Measurements from ENCODE around the gene ADAMTSL4. TPM values are rescaled to one million over a fixed set of nuclear protein-coding genes. Genes with fewer than 3 reads are reported as not detected.

ADAMTSL4 gene
- total RNA-seq, 1 experiment from 2014 or later, result not detected

DNA sequence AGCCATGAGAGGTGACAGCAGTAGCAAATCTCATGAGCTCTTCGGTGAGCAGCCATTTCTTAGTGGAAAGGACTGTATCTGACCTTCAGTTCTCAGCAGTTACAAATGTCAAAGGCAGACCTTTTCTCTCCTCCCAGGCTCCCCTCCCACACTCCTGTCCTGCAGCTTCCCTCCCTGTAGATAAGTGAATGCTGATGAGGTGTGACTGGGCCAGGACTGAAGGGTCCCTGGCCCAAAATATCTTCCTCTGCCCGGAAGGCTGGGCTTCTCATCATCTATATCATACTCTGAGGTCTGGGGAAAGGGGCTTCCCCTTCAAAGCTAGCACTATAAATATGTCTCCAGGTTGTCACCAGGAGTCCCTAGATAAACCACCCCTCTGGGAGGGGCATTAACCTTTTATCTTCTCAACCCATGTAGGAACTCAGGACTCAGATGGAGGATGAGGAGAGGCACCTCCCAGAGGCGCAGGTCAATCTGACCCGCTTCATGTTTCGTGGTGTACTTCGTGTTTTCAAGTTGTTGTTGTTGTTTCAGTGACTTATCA lies 3.6 kb upstream of the ADAMTSL4 start:
- no peak for DNase-seq
- H3K27me3 ChIP-seq, result no peaks in the 10 kb centered on the region
- no peak overlapping the region for H3K4me3 ChIP-seq

GRCh38 chr1:150546294-150546937 lies 2.8 kb upstream of the ADAMTSL4 start:
- Histone ChIP-seq H3K4me3 (no peak overlapping the region), H3K9me3 (replicated peaks) (no peaks in the 10 kb centered on the region), H3K36me3 (no peaks in the 10 kb centered on the region), H3K4me1 (peaks cover 9% of the 10 kb centered on the region; the same call in 1 of the 2 replicates), H3K27me3 (no peaks in the 10 kb centered on the region), H3K27ac (no peak overlapping the region)
- no peak for DNase-seq

More for the DNA sequence above, 3.6 kb upstream of the ADAMTSL4 start:
- no peaks in the 10 kb centered on the region for H3K36me3 ChIP-seq
- H3K9me3 ChIP-seq (replicated peaks), result no peaks in the 10 kb centered on the region
- peaks cover 9% of the 10 kb centered on the region; the same call in 1 of the 2 replicates for H3K4me1 ChIP-seq
- H3K27ac ChIP-seq, result no peak overlapping the region

DNA sequence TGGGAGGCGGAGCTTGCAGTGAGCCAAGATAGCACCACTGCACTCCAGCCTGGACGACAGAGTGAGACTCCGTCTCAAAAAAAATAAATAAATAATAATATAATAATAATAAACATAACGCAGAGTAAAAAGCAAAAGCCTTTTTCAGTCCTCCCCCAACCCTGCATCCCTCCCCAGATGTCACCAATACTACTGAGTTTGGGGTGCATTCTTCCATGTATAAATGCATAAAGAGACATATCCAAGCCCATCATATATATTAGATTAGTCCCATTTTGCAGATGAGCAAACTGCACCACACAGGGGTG lies 930 bp upstream of the ADAMTSL4 start:
- Histone ChIP-seq H3K36me3 (no peaks in the 10 kb centered on the region), H3K9me3 (replicated peaks) (no peaks in the 10 kb centered on the region), H3K27ac (no peak overlapping the region), H3K4me3 (peak overlapping the region; percentile 48), H3K27me3 (no peaks in the 10 kb centered on the region), H3K4me1 (peaks cover 15% of the 10 kb centered on the region; the same call in 1 of the 2 replicates)
- no peak for DNase-seq

GRCh38 chr1:150549496-150550221 lies 451 bp downstream of the ADAMTSL4 start:
- no peak for DNase-seq
- Histone ChIP-seq H3K9me3 (replicated peaks) (no peaks in the 10 kb centered on the region), H3K36me3 (no peaks in the 10 kb centered on the region), H3K27me3 (no peaks in the 10 kb centered on the region), H3K4me3 (no peak overlapping the region), H3K27ac (no peak overlapping the region), H3K4me1 (peaks cover 6% of the 10 kb centered on the region; the same call in 1 of the 2 replicates)

GRCh38 chr1:150550222-150551050 lies 1.2 kb downstream of the ADAMTSL4 start:
- H3K27ac ChIP-seq, result no peak overlapping the region

DNA sequence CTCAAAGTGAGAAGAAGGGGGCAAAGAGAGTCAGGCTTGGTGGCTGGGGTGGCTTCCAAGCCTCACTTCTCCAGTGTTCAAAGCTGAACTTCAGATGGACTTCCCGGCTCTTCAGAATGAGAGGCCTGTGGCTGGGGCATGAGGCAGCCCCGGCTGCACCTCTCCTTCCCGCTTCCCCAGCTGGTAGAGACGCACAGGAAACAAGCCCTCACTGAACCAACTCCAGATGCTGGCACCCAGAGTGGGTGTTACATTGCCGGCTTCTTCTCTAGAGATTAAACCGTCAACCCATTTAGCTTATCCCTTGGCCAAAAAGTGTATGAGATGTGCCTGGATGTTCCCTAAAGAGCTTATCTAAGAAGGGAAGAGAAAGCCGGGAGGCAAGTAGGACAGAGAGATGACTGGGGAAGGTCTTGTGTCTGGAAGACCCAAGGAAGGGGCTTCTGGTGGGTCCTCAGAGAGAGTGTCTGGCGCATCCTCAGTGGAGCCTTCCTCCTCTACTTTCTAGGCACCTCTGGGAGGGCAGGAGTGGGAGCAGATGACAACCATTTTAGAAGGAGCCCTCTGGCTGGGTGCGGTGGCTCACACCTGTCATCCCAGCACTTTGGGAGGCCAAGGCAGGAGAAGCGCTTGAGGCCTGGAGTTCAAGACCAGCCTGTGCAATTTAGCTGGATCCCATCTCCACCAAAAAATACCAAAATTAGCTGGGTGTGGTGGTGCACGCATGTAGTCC lies 2.0 kb downstream of the ADAMTSL4 start:
- Histone ChIP-seq H3K4me3 (no peak overlapping the region), H3K36me3 (no peaks in the 10 kb centered on the region), H3K4me1 (peaks cover 6% of the 10 kb centered on the region; the same call in 1 of the 2 replicates), H3K27ac (no peak overlapping the region), H3K27me3 (no peaks in the 10 kb centered on the region), H3K9me3 (replicated peaks) (no peaks in the 10 kb centered on the region)
- DNase-seq, result no peak

More at GRCh38 chr1:150550222-150551050, 1.2 kb downstream of the ADAMTSL4 start:
- no peak for DNase-seq
- Histone ChIP-seq H3K36me3 (no peaks in the 10 kb centered on the region), H3K4me3 (no peak overlapping the region), H3K4me1 (peaks cover 6% of the 10 kb centered on the region; the same call in 1 of the 2 replicates), H3K27me3 (no peaks in the 10 kb centered on the region), H3K9me3 (replicated peaks) (no peaks in the 10 kb centered on the region)

- DNase-seq, result no peak
- H3K4me3 ChIP-seq, result no peak overlapping the region
- H3K9me3 ChIP-seq (replicated peaks), result no peaks in the 10 kb centered on the region
- no peaks in the 10 kb centered on the region for H3K36me3 ChIP-seq
- no peaks in the 10 kb centered on the region for H3K27me3 ChIP-seq
- peaks cover 6% of the 10 kb centered on the region; the same call in 1 of the 2 replicates for H3K4me1 ChIP-seq
- no peak overlapping the region for H3K27ac ChIP-seq
Observed at GRCh38 chr1:150551784-150552127, 2.5 kb downstream of the ADAMTSL4 start.

GRCh38 chr1:150552128-150552910 lies 3.1 kb downstream of the ADAMTSL4 start:
- Histone ChIP-seq H3K4me1 (peaks cover 6% of the 10 kb centered on the region; the same call in 1 of the 2 replicates), H3K27me3 (no peaks in the 10 kb centered on the region), H3K27ac (no peak overlapping the region), H3K4me3 (no peak overlapping the region), H3K36me3 (no peaks in the 10 kb centered on the region), H3K9me3 (replicated peaks) (no peaks in the 10 kb centered on the region)
- DNase-seq, result peak; percentile 33 to 43

GRCh38 chr1:150552911-150553289 lies 3.7 kb downstream of the ADAMTSL4 start:
- Histone ChIP-seq H3K36me3 (no peaks in the 10 kb centered on the region), H3K4me3 (no peak overlapping the region), H3K9me3 (replicated peaks) (no peaks in the 10 kb centered on the region), H3K27ac (no peak overlapping the region), H3K4me1 (peaks cover 6% of the 10 kb centered on the region; the same call in 1 of the 2 replicates), H3K27me3 (no peaks in the 10 kb centered on the region)
- no peak for DNase-seq

- no peaks in the 10 kb centered on the region for H3K9me3 ChIP-seq (replicated peaks)
- no peak for DNase-seq
- H3K27ac ChIP-seq, result no peak overlapping the region
Observed at GRCh38 chr1:150553392-150554085, 4.3 kb downstream of the ADAMTSL4 start.

DNA sequence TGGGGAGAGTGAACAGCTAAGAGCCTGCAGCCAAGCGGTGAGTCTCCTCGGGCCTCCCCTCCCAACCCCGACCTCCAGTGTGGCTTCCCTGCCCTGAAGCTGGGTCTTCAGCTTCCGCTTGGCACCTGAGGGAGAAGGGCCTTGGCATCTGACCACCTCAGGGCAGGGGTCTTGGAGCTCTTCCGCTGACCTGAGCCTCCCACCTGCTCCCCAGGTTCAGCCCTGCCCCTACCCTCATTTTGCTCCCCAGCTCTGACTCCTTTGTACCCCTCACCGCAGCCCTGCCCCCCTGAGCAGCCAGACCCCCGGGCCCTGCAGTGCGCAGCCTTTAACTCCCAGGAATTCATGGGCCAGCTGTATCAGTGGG lies 4.9 kb downstream of the ADAMTSL4 start:
- H3K4me1 ChIP-seq, result peaks cover 6% of the 10 kb centered on the region; the same call in 1 of the 2 replicates
- no peak overlapping the region for H3K4me3 ChIP-seq
- no peaks in the 10 kb centered on the region for H3K27me3 ChIP-seq
- H3K27ac ChIP-seq, result no peak overlapping the region
- DNase-seq, result no peak
- no peaks in the 10 kb centered on the region for H3K9me3 ChIP-seq (replicated peaks)
- no peaks in the 10 kb centered on the region for H3K36me3 ChIP-seq

More at GRCh38 chr1:150553392-150554085, 4.3 kb downstream of the ADAMTSL4 start:
- Histone ChIP-seq H3K4me1 (peaks cover 6% of the 10 kb centered on the region; the same call in 1 of the 2 replicates), H3K27me3 (no peaks in the 10 kb centered on the region), H3K36me3 (no peaks in the 10 kb centered on the region), H3K4me3 (no peak overlapping the region)

DNA sequence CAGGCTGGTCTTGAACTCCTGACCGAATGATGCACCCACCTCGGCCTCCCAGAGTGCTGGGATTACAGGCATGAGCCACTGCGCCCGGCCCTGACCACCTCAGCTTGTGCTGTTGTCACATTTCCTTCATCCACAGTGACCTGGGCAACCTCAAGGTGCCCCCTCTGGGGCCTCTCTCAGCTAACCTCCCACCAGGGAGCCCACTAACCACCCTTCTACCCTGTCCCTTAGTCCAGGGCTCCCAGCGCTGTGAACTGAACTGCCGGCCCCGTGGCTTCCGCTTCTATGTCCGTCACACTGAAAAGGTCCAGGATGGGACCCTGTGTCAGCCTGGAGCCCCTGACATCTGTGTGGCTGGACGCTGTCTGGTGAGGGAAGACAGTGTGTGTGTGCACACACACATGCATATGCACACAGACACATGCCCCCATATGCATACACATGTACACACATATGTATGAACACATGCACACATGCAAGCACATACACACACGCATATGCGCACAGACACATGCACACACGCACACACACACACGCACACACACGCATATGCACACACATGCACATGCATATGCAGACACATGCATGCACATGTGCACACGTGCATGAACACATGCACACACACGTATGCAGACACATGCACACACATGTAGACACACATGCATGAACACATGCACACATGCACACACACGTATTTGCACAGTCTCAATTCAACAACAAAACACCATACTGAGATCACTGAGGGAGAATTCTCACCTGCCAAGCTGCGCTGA lies 6.2 kb downstream of the ADAMTSL4 start:
- DNase-seq, result no peak

More for the DNA sequence above, 6.2 kb downstream of the ADAMTSL4 start:
- Histone ChIP-seq H3K27ac (no peak overlapping the region), H3K36me3 (no peaks in the 10 kb centered on the region), H3K4me1 (peaks cover 7% of the 10 kb centered on the region; the same call in 1 of the 2 replicates), H3K4me3 (no peak overlapping the region), H3K27me3 (no peaks in the 10 kb centered on the region), H3K9me3 (replicated peaks) (no peaks in the 10 kb centered on the region)

Measured in SJCRH30 (cell line).